Erythroblast (primary cell): ENCODE measurements around the gene TEDC1.

Experiments
- GATA1 ChIP-seq: IDR thresholded peaks from 2 replicates; pipeline ENCODE4 v1.6.1; 2011; ENCODE audit warnings: low read depth, mild to moderate bottlenecking, control low read depth, low read length, moderate library complexity
- POLR2A ChIP-seq: IDR thresholded peaks from 2 replicates; pipeline ENCODE4 v1.6.1; 2011; ENCODE audit warnings: mild to moderate bottlenecking, low read length

DNA sequence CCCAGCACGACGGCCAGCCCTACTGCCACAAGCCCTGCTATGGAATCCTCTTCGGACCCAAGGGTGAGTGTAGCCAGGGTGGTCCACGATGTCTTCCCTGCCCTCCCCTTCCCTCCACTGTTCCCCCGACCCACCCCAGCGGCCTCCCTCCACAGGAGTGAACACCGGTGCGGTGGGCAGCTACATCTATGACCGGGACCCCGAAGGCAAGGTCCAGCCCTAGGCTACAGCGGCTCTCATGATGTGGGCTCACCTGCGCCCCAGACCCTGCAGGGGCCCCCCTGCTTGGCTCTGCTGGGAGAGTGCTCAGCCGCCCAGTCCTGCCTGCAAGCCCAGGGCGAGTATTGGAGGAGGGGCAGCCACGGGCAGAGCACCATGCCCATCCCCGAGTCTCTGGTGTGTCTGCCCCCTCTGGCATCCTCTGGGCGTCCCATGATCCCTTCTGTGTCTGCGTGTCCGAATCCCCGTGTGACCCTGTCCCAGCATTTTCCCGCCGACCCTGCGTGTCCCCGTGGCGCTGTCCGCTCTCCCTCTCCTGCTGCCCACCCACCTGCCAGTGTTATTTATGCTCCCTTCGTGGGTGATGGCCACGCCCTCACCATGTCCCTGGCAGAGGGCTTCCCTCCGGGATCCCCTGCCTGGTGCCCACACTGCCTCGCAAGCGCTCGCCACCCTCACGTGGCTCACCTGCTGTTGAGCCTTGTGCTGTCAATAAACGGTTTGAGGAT, 11.5 kb upstream of the TEDC1 start:
- TF ChIP-seq POLR2A, result no peak
- TF ChIP-seq GATA1, result no peak
